ENCODE data around the gene PDE6A. TPM values are rescaled to one million over a fixed set of nuclear protein-coding genes. Genes with fewer than 3 reads are reported as not detected.

Gene PDE6A
- total and polyA plus RNA-seq, 2 of the 8 experiments (the other 6 are each of a cell fraction or from before 2014, with no cell fraction given), result not detected

DNA sequence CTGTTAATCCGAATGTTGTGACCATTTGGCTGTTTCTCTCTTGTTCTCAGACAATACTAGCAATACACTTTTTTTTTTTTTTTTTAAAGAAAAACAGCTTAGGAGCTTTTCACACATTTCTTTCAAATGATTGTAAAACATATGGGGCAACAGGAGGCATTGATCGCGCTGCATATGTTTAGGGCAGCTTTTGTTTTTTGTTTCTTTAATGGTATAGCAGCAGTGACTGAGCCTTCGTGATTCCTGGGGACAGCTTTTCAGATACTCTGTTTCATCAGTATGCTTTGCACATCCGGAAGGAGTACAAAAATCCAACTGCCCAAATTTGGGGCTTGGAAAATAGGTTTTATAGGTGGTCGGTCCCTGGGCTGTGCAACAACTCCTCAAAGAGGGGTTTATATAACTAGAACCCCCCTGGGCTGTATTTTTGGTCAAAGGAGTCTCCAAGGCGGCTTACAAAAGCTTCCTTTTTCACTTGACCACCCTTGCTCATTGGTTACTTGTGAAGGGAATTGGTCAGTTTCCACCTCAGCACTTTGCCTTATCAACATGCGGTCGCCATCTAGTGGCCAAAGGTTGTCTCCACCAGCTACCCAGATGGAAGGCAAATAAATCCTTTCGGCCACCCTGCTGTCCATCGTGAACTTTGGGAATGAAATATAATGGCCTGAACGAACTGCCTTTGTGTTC lies 91.8 kb downstream of the PDE6A start:
- Histone ChIP-seq H3K79me2 (ENCODE audit: control insufficient read depth in 1 of 2, insufficient read depth in 2 of 2, low read length in 2 of 2) (no peaks in the 10 kb centered on the region), H3K23ac (ENCODE audit: insufficient read length) (no peak overlapping the region), H2BK120ac (replicated peaks; ENCODE audit: low read depth, low read length) (no peak overlapping the region), H3K27ac (ENCODE audit: low read depth, low read length) (no peak overlapping the region), H3K27me3 (replicated peaks in 1 of 4; ENCODE audit: control insufficient read depth in 3 of 4, extremely low read depth in 1 of 4, insufficient read depth in 3 of 4, low read length in 3 of 4) (no peaks in the 10 kb centered on the region), H3K23me2 (ENCODE audit: low read depth, low read length) (no peaks in the 10 kb centered on the region), H3K14ac (ENCODE audit: insufficient read length) (no peak overlapping the region), H3K4me1 (replicated peaks in 1 of 4; ENCODE audit: control insufficient read depth in 3 of 4, insufficient read depth in 4 of 4, low read length in 3 of 4) (peaks cover 0 to 2% (median 0%) of the 10 kb centered on the region in 4 experiments; a peak in 1 of 7 replicates), H3K9ac (replicated peaks in 1 of 4; ENCODE audit: extremely low read depth in 1 of 4, low read depth in 3 of 4, low read length in 3 of 4) (no peak overlapping the region), H3K4me2 (ENCODE audit: insufficient read depth in 1 of 2, low read depth in 2 of 2, low read length in 2 of 2) (no peak overlapping the region), H3K18ac (ENCODE audit: extremely low read depth, low read length) (no peak overlapping the region), H2BK20ac (ENCODE audit: low read length) (no peak overlapping the region), H3K4ac (replicated peaks; ENCODE audit: insufficient read length, low read depth, low read length) (no peak overlapping the region), H3K9me3 (ENCODE audit: insufficient read depth in 2 of 2, low read depth in 1 of 2, low read length in 1 of 2) (no peaks in the 10 kb centered on the region), H4K5ac (ENCODE audit: insufficient read length, low read depth, low read length) (no peak overlapping the region), H2BK12ac (ENCODE audit: low read depth, low read length) (no peak overlapping the region), H2BK5ac (ENCODE audit: low read depth, low read length) (no peak overlapping the region), H4K20me1 (replicated peaks in 1 of 2; ENCODE audit: control insufficient read depth in 1 of 2, insufficient read depth in 2 of 2, low read length in 2 of 2) (no peaks in the 10 kb centered on the region), H2BK15ac (ENCODE audit: low read length) (no peak overlapping the region), H3K79me1 (ENCODE audit: low read depth, low read length) (no peaks in the 10 kb centered on the region), H3K36me3 (ENCODE audit: control insufficient read depth in 2 of 4, insufficient read depth in 4 of 4, low read length in 3 of 4) (peaks cover 0 to under 1% (median 0%) of the 10 kb centered on the region in 4 experiments; a peak in 2 of 8 replicates), H3K56ac (replicated peaks; ENCODE audit: insufficient read length, low read depth, low read length) (no peak overlapping the region), H4K91ac (replicated peaks; ENCODE audit: insufficient read length, low read length) (no peak overlapping the region), H3K4me3 (ENCODE audit: extremely low read depth in 1 of 4, insufficient read depth in 2 of 4, low read depth in 3 of 4, low read length in 4 of 4) (no peak overlapping the region), H4K8ac (ENCODE audit: extremely low read depth, insufficient read depth, low read length) (no peak overlapping the region), H2AK5ac (ENCODE audit: low read depth, low read length) (no peak overlapping the region), H2AFZ (ENCODE audit: low read length) (no peak overlapping the region)
- FAIRE-seq (peak; percentile 82), DNase-seq (ENCODE audit: low read depth in 1 of 2, low spot score in 2 of 2) (peak; percentile 56 to 81)
- ChIA-PET CTCF (ENCODE audit: partially characterized antibody) (interaction anchor here (0.6 to 68.7 kb wide), 44 partner anchors 8 to 672 kb away, joined by 3 to 1740 read pairs (median 4); partner anchors contain the start of genes HMGXB3, SLC26A2 and TIGD6), POLR2A (ENCODE audit: partially characterized antibody) (interaction anchor here (1.2 to 1.3 kb wide), 2 partner anchors 11 to 214 kb away, joined by 3 to 4 read pairs; no protein-coding TSS in a partner anchor)
- WGBS, 2 experiments (ENCODE audit: extremely low coverage in 1 of 2, insufficient coverage in 1 of 2, insufficient read length in 1 of 2, insufficient replicate concordance in 2 of 2, low coverage in 1 of 2, low lambda C conversion rate in 2 of 2, missing lambda C conversion rate in 1 of 2), result 53% methylated on average over 12 of the region's 12 CpGs; no CpG with 5 or more reads in 1 of the 2 experiments
- no peak for TF ChIP-seq YY1 (IDR thresholded peaks at IDR 0.05; ENCODE audit: low read depth, low read length)
- TF ChIP-seq KDM4A (IDR thresholded peaks at IDR 0.05; ENCODE audit: low read depth, low read length, severe bottlenecking), result no peak
- no peak for TF ChIP-seq TAF1 (IDR thresholded peaks at IDR 0.05; ENCODE audit: low read depth, low read length)
- TF ChIP-seq GABPA (IDR thresholded peaks at IDR 0.05; ENCODE audit: borderline replicate concordance, insufficient read depth, low read length), result no peak
- no peak for TF ChIP-seq SP2 (IDR thresholded peaks at IDR 0.05; ENCODE audit: low read length)
- 0 out of 4 replicates have a peak, but pooled peaks of 1 of the 2 experiments have one; percentile 42 for TF ChIP-seq SIN3A (conservative IDR thresholded peaks at IDR 0.05 in 1 of 2, IDR thresholded peaks at IDR 0.05 in 1 of 2; ENCODE audit: low read depth in 1 of 2, low read length in 2 of 2)
- TF ChIP-seq RAD21 (IDR thresholded peaks at IDR 0.05 in 1 of 2, conservative IDR thresholded peaks at IDR 0.05 in 1 of 2; ENCODE audit: low read depth in 2 of 2, low read length in 2 of 2), result peak; percentile 67 to 83
- TF ChIP-seq, protein P1, sequence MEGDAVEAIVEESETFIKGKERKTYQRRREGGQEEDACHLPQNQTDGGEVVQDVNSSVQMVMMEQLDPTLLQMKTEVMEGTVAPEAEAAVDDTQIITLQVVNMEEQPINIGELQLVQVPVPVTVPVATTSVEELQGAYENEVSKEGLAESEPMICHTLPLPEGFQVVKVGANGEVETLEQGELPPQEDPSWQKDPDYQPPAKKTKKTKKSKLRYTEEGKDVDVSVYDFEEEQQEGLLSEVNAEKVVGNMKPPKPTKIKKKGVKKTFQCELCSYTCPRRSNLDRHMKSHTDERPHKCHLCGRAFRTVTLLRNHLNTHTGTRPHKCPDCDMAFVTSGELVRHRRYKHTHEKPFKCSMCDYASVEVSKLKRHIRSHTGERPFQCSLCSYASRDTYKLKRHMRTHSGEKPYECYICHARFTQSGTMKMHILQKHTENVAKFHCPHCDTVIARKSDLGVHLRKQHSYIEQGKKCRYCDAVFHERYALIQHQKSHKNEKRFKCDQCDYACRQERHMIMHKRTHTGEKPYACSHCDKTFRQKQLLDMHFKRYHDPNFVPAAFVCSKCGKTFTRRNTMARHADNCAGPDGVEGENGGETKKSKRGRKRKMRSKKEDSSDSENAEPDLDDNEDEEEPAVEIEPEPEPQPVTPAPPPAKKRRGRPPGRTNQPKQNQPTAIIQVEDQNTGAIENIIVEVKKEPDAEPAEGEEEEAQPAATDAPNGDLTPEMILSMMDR (IDR thresholded peaks at IDR 0.05; ENCODE audit: control extremely low read depth in 1 of 3, insufficient read depth in 1 of 3, low read depth in 1 of 3, low read length in 3 of 3), result peak; percentile 79 to 96 (median 84)
- no peak for TF ChIP-seq SP1 (IDR thresholded peaks at IDR 0.05; ENCODE audit: low read depth, low read length)
